Hair follicular keratinocyte (primary cell): Measurements from ENCODE around the gene C16orf74. TPM values are rescaled to one million over a fixed set of nuclear protein-coding genes. Genes with fewer than 3 reads are reported as not detected.

Experiments used
- total RNA-seq: library from RNA; depleted of rRNA; stranded (reverse); fragments of >200 nt; gene quantifications from 2 replicates; pipeline ENCODE4 v1.2.3, GENCODE V29; 2015

The C16orf74 gene
- total RNA-seq: 156 and 176 TPM in 2 replicates

GRCh38 chr16:85750827-85751697 is at the start of gene C16orf74:
C16orf74 (minus strand) TSS chr16:85751096; CDS start chr16:85735217, 15,879 bp downstream.

GRCh38 chr16:85799497-85800320 is 48.8 kb upstream of the C16orf74 start, which contains the start of the genes COX4I1 and EMC8:
COX4I1 (plus strand) TSS chr16:85799695; CDS start chr16:85801206, 1,511 bp downstream.
EMC8 (minus strand) TSS chr16:85799544; CDS start chr16:85799295, 249 bp downstream.

GRCh38 chr16:85688586-85689284 is 62.2 kb downstream of the C16orf74 start, which contains the start of gene GINS2:
GINS2 (minus strand) TSS chr16:85688954; CDS start chr16:85688898, 56 bp downstream.

Other genes with a start within 250 kb of the C16orf74 start
- gene GSE1, start 137.8 kb downstream of the C16orf74 start, total RNA-seq: 8.2 and 13.7 TPM in 2 replicates
- gene GINS2, start 62.1 kb downstream of the C16orf74 start, total RNA-seq: 6.5 and 17.6 TPM in 2 replicates
- 35.4 and 60.2 TPM in 2 replicates for gene EMC8, start 48.4 kb upstream of the C16orf74 start, total RNA-seq
- 634 and 671 TPM in 2 replicates for gene COX4I1, start 48.6 kb upstream of the C16orf74 start, total RNA-seq
- gene IRF8, start 148.1 kb upstream of the C16orf74 start, total RNA-seq: not detected in 2 replicates